ENCODE measurements around the gene SORD. TPM values are rescaled to one million over a fixed set of nuclear protein-coding genes. Genes with fewer than 3 reads are reported as not detected.
"Not testable (repeated sequence)": the region's sequence is repeated elsewhere in the genome, so short reads cannot be mapped to it uniquely, and the experiment has no call there.

The SORD gene
- total RNA-seq, 2 experiments from 2014 or later = 6.0 TPM

DNA sequence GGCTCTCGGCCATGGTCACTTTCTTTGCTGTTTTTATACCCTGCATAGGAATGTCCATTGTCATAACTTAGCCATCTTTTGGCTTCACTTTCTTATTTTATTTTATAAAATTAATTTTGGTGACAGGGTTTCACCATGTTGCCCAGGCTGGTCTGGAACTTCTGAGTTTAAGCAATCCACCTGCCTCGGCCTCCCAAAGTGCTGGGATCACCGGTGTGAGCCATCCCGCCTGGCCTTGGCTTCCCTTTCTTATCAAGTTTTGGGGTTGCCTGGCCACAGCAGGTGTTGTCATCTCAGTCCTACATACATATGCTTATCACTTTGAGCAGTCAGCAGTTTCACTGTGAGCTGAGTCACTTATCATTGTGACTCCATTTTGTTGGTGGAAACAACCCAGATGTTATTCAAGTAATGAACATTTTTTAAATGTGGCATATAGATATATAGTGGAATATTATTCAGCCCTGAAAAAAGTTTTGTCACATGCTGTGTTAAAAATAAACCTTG is 8.6 kb downstream of the SORD start:
- CTCF ChIA-PET; H3K9me3 Mint-ChIP-seq; DNase-seq; H3K4me3 Mint-ChIP-seq; POLR2A ChIA-PET; H3K36me3 Mint-ChIP-seq (ENCODE audit: low read depth); H3K27me3 Mint-ChIP-seq; H3K27ac Mint-ChIP-seq: not testable (repeated sequence)
- H3K4me1 Mint-ChIP-seq = peaks cover 11% of the 10 kb centered on the region

DNA sequence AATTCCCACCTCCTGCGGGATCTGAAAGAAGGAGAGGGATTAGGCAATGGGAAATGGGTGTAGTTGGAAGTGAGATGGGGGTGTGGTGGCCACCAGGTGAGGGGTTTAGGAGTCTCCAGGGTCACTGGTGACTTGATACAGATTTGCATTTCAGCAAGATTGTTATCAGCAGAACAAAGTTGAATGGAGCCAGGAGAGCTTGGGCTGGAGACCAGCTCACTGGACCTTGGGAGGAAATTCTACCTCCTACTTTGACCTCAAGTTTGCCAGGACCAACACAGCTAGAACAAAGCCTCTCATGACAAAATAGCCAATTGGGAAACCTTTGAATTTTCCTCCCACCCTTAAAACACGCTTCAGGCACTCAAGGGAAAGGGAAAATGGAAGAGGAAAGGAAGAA is 9.5 kb downstream of the SORD start:
- CTCF ChIA-PET; H3K27me3 Mint-ChIP-seq; DNase-seq; H3K27ac Mint-ChIP-seq; H3K36me3 Mint-ChIP-seq (ENCODE audit: low read depth); H3K9me3 Mint-ChIP-seq; POLR2A ChIA-PET; H3K4me3 Mint-ChIP-seq: not testable (repeated sequence)
- H3K4me1 Mint-ChIP-seq = peaks cover 19% of the 10 kb centered on the region

DNA sequence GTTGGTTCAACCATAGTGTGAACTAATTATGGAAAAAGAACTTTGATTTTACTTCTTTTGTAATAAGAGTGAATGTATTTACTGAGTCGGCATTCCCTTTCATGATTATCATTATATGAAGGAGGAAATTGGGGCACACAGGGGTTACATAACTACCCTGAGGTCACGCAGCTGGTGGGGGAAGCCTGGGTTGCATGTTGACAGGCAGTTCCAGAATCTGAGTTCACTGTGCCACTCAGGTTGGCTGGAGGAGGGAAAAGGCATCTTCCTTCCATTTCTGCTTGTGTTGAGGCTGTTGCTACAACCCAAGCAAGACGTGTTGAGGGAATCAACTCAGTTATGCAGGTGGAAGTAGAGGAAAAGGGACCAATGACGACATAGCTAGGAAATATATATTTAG is 11.1 kb downstream of the SORD start:
- H3K27me3 Mint-ChIP-seq; H3K9me3 Mint-ChIP-seq; POLR2A ChIA-PET; DNase-seq; H3K27ac Mint-ChIP-seq; H3K4me3 Mint-ChIP-seq; H3K36me3 Mint-ChIP-seq (ENCODE audit: low read depth); CTCF ChIA-PET: not testable (repeated sequence)
- peaks cover 23% of the 10 kb centered on the region for H3K4me1 Mint-ChIP-seq

DNA sequence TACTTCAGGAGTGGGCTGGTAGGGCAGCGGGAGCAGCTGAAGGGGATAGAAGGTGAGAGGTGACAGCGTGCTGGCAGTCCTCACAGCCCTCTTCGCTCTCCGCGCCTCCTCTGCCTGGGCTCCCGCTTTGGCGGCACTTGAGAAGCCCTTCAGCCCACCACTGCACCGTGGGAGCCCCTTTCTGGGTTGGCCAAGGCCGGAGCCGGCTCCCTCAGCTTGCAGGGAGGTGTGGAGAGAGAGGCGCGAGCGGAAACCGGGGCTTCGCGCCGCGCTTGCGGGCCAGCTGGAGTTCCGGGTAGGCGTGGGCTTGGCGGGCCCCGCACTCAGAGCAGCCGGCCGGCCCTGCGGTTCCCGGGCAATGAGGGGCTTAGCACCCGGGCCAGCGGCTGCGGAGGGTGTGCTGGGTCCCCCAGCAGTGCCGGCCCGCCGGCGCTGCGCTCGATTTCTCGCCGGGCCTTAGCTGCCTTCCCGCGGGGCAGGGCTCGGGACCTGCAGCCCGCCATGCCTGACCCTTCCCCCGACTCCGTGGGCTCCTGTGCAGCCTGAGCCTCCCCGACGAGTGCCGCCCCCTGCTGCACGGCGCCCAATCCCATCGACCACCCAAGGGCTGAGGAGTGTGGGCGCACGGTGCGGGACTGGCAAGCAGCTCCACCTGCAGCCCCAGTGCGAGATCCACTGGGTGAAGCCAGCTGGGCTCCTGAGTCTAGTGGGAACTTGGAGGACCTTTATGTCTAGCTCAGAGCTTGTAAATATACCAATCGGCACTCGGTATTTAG is 11.8 kb downstream of the SORD start:
- H3K27me3 Mint-ChIP-seq; DNase-seq; H3K4me3 Mint-ChIP-seq; H3K9me3 Mint-ChIP-seq; H3K27ac Mint-ChIP-seq; H3K36me3 Mint-ChIP-seq (ENCODE audit: low read depth): not testable (repeated sequence)
- POLR2A ChIA-PET = interaction anchor here (1.1 kb wide), 1 partner anchor 12 kb away, joined by 5 read pairs; the partner anchor contains the start of gene SORD
- CTCF ChIA-PET = interaction anchor here (1.4 kb wide), 1 partner anchor 18 kb away, joined by 3 read pairs; no protein-coding TSS in a partner anchor
- H3K4me1 Mint-ChIP-seq = peaks cover 23% of the 10 kb centered on the region

DNA sequence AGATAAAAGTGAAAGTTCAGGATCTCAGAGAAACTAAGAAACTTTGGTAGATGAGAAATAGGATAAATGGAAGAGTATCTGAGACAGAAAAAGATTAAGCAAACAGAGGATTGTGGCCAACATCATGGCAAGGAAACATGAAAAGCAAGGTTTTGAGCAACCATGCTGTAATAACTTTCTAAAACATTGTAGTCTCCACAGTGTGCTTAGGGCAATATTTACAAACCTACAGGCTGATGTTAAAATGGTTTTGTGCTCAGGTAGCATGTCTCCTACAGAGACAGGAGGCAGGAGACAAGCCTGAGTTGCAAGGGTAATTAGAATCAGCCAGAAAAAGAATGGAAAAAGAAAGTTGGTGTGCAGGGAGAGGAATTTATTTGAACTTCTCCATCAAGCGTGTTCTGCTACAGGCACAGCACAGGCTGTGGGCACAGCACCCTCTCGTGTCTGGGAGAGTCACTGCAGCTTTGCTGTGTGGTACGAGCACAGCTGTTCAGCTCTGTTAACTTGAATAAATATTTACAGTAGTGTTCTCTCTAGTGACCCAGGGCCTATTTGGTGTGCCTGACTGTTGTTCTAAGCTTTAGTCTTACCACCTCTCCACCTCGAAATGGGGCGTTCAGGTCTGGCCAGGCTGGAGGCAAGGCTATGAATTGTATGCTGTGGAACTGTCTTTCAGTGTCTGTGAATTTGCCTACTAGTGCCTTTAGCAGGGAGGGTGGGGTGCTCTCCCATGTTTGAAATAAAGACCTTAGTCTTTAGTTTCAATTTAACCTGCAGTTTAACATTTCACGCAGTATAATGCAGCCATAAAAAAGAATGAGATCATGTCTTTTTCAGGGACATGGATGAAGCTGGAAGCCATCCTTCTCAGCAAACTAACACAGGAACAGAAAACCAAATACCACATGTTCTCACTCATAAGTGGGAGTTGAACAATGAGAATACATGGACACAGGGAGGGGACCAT is 14.1 kb downstream of the SORD start:
- not testable (repeated sequence) for H3K27me3 Mint-ChIP-seq; H3K4me3 Mint-ChIP-seq; H3K36me3 Mint-ChIP-seq (ENCODE audit: low read depth); H3K9me3 Mint-ChIP-seq; H3K27ac Mint-ChIP-seq
- ChIA-PET POLR2A (interaction anchor here (0.6 kb wide), 1 partner anchor 204 kb away, joined by 11 read pairs; no protein-coding TSS in a partner anchor), CTCF (interaction anchor here (0.7 to 1.0 kb wide), 2 partner anchors 14 to 17 kb away, joined by 3 read pairs; partner anchors contain the start of gene SORD)
- DNase-seq = peak; percentile 78
- H3K4me1 Mint-ChIP-seq = peaks cover 23% of the 10 kb centered on the region

DNA sequence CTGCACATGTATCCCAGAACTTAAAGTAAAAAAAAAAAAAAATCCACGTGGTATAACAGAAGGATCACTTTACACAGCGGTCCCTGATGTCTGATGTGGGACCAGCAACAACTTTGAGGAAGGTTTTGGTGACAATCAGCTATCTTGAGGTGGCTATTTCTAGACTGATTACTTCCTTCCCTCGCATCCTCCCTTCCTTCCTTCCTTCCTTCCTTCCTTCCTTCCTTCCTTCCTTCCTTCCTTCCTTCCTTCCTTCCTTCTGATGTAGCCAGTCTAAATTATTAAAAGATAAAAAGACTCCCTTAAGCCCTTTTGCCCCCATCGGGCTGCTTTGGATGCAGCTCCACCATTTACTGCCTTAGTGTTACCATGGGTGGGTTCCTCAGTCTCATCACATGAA is 14.9 kb downstream of the SORD start:
- Mint-ChIP-seq H3K4me3 (no peak overlapping the region), H3K4me1 (peaks cover 23% of the 10 kb centered on the region), H3K27me3 (no peaks in the 10 kb centered on the region), H3K27ac (no peak overlapping the region), H3K9me3 (no peaks in the 10 kb centered on the region), H3K36me3 (ENCODE audit: low read depth) (no peaks in the 10 kb centered on the region)
- ChIA-PET POLR2A (no interaction called here), CTCF (interaction anchor here (0.8 kb wide), 1 partner anchor 17 kb away, joined by 3 read pairs; no protein-coding TSS in a partner anchor)
- no peak for DNase-seq

DNA sequence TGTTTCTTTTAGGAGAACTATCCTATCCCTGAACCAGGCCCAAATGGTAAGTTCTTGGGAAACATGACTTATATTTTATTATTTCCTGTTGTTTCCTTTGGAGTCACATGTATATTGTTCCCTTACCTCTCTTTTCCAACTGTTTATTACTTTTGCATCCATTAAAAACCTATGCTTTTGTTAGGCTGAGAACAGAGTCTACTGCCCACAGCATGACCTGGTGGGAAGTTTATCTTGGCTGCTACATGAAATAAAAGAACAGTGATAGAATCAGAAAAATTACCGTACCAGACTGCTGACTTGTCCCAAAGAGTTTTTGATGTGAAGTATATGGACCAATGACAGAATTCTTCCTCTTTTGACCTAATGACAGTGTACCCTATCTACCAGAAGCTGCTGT is 17.4 kb downstream of the SORD start:
- H3K27me3 Mint-ChIP-seq; POLR2A ChIA-PET; H3K36me3 Mint-ChIP-seq (ENCODE audit: low read depth); H3K9me3 Mint-ChIP-seq; H3K4me3 Mint-ChIP-seq; CTCF ChIA-PET; H3K27ac Mint-ChIP-seq; DNase-seq: not testable (repeated sequence)
- H3K4me1 Mint-ChIP-seq = peaks cover 23% of the 10 kb centered on the region

DNA sequence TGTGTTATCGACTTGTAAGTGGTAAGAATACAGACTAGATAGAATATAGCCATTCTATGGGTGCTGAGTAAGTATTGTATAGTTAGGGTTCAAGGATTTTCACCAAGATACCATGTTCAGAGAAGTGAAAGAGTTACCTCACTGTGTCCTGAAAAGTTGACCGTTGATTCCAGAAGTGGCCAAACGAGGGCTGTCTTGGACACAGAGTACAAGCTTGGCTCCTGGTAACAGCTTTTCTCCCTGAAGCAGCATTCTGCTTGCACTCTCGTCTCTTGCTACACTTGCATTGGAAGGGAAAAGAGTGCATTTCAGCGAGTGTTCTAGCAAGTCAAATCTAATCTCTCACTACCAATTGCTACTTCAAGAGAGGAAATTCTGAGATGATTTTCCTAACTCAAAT is 18.5 kb downstream of the SORD start:
- POLR2A ChIA-PET; H3K36me3 Mint-ChIP-seq (ENCODE audit: low read depth); H3K27ac Mint-ChIP-seq; CTCF ChIA-PET; H3K4me3 Mint-ChIP-seq; H3K9me3 Mint-ChIP-seq; DNase-seq; H3K27me3 Mint-ChIP-seq: not testable (repeated sequence)
- peaks cover 12% of the 10 kb centered on the region for H3K4me1 Mint-ChIP-seq

DNA sequence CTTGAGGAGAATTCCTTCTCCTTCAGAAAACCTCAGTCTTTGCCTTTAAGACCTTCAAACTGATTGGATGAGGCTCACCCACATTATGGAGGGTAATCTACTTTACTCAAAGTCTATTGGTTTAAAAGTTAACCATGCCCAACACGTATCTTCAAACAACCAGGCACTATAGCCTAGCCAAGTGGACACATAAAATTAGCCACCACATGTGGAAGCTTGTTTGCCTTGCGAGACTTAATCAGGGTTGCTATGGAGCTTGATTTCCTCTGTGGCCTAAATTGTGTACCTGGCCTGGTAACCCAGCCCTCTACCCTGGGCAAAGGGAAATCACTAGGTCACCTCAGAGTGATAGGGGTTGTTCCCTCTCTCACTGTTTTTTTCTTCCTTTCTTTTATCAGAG is 19.9 kb downstream of the SORD start:
- H3K9me3 Mint-ChIP-seq; DNase-seq; H3K4me1 Mint-ChIP-seq; H3K27me3 Mint-ChIP-seq; H3K4me3 Mint-ChIP-seq; POLR2A ChIA-PET; H3K27ac Mint-ChIP-seq; H3K36me3 Mint-ChIP-seq (ENCODE audit: low read depth); CTCF ChIA-PET: not testable (repeated sequence)

DNA sequence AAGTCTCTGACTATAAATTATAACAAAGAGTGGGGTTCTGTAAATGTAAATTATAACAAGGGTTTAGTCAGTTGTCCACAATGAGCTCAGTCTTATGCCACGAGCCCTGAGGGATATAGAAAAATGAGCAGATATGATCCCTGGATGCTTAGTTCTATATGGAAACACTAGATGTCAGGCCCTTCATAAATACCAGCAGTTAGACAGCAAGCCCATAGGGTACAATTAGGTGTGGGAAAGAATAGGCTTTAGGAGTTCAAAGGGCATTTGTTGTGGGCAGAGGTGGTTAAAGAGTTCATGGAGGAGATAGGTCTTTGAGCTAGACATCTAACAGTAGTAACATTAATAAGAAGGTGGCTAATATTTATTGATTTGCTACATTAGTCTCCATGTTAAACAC is 21.3 kb downstream of the SORD start:
- H3K27me3 Mint-ChIP-seq, H3K4me3 Mint-ChIP-seq, H3K4me1 Mint-ChIP-seq, CTCF ChIA-PET, DNase-seq, POLR2A ChIA-PET, H3K27ac Mint-ChIP-seq: not testable (repeated sequence)
- Mint-ChIP-seq H3K36me3 (ENCODE audit: low read depth) (peaks cover 16% of the 10 kb centered on the region), H3K9me3 (peaks cover 10% of the 10 kb centered on the region)

DNA sequence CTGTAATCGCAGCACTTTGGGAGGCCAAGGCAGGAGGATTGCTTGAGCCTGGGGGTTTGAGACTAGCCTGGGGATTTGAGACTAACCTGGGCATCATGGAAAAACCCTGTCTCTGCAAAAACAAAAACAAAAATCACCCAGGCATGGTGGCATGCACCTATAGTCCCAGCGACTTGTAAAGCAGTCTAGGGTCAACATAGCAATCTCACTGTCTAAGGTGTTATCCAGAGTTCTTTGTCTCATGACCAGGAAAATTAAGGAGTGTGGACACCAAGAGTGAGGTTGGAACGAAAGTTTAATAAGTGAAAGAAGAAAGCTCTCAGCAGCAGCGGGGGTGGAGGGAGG is 25.4 kb downstream of the SORD start:
- H3K27me3 Mint-ChIP-seq, H3K4me3 Mint-ChIP-seq, CTCF ChIA-PET, H3K4me1 Mint-ChIP-seq, POLR2A ChIA-PET, H3K27ac Mint-ChIP-seq, DNase-seq: not testable (repeated sequence)
- Mint-ChIP-seq H3K9me3 (peaks cover 19% of the 10 kb centered on the region), H3K36me3 (ENCODE audit: low read depth) (peaks cover 30% of the 10 kb centered on the region)

DNA sequence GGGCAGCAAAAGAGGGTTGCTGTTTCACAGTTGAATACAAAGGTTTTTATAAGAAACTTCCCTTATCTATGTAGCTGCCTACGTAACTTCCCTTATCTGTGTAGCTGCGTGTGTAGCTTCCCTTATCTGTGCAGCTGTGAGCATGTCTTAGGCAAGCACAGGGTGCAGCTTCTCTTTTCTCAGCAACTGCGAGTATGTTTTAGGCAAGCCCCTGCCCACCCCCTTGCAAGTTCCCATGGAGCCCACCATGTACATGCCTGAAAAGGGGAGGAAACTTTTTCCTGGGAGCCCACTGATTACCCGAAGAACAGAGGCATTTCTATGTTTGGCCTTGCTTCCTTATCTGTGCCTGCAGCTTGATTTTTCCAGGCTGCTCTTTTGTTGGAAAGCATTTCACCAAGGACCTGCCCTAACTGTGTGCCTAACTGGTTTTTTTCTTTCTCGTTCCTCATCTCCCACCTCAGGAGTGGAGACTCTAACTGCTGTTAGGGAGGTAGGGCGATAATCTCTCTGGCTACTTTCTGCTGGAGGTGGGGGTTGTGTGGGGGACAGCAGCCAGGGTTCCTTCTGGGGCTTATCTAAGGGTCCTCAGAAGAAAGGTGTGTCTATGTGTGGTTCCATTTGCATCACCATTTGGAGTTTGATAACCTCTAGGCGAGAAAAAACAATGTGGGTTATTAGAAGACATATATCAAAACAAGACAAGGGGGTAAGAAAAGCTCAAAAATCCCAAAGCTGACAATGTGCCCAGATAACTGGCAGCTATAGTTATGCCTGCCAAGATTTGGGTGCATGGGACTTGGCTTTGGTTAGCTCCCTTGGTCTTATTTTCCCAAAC is 26.0 kb downstream of the SORD start:
- POLR2A ChIA-PET = no interaction called here

More for the DNA sequence above, 26.0 kb downstream of the SORD start:
- H3K27me3 Mint-ChIP-seq = no peaks in the 10 kb centered on the region
- H3K36me3 Mint-ChIP-seq (ENCODE audit: low read depth) = peaks cover 30% of the 10 kb centered on the region
- H3K9me3 Mint-ChIP-seq = peaks cover 19% of the 10 kb centered on the region
- CTCF ChIA-PET = interaction anchor here (0.6 kb wide), 1 partner anchor 208 kb away, joined by 3 read pairs; no protein-coding TSS in a partner anchor
- H3K4me1 Mint-ChIP-seq = no peaks in the 10 kb centered on the region
- DNase-seq = no peak
- no peak overlapping the region for H3K4me3 Mint-ChIP-seq
- H3K27ac Mint-ChIP-seq = no peak overlapping the region
